B cell (primary cell): ENCODE data around the gene ABCC10.

Source experiments
- CTCF ChIP-seq: fragments of 200-600 bp; IDR thresholded peaks from one replicate; pipeline ENCODE4 v1.8.0; 2022; ENCODE audit warnings: antibody characterized with exemption, mild to moderate bottlenecking
- EZH2 ChIP-seq: IDR thresholded peaks from 2 replicates; pipeline ENCODE4 v1.6.1; 2012; ENCODE audit warnings: borderline replicate concordance, low read depth, mild to moderate bottlenecking, moderate library complexity, low read length; ENCODE audit not compliant: insufficient read depth, poor library complexity, severe bottlenecking

GRCh38 chr6:43435682-43436437 is 8.5 kb downstream of the ABCC10 start:
- TF ChIP-seq CTCF (no peak), EZH2 (no peak)
